Mesothelial cell of epicardium (in vitro differentiated cells): ENCODE measurements around the gene CPXM2. TPM values are rescaled to one million over a fixed set of nuclear protein-coding genes. Genes with fewer than 3 reads are reported as not detected.

Experiments used
- DNase-seq, 2 experiments: peaks; one replicate each; pipeline ENCODE4 v3.0.0; 2021; ENCODE audit warnings: low spot score in 2 of 2; ENCODE audit not compliant: unreplicated experiment in 2 of 2
- H3K27ac Mint-ChIP-seq: 2 replicates; pipeline ENCODE4 v1.8.0; 2021; ENCODE audit warnings: mixed read lengths
- H3K27me3 Mint-ChIP-seq: 2 replicates; pipeline ENCODE4 v1.8.0; 2021; ENCODE audit warnings: low read depth, mixed read lengths
- H3K36me3 Mint-ChIP-seq: 2 replicates; pipeline ENCODE4 v1.8.0; 2021; ENCODE audit warnings: mixed read lengths
- H3K4me1 Mint-ChIP-seq: 2 replicates; pipeline ENCODE4 v1.8.0; 2021; ENCODE audit warnings: mixed read lengths
- H3K4me3 Mint-ChIP-seq: 2 replicates; pipeline ENCODE4 v1.8.0; 2021; ENCODE audit warnings: mild to moderate bottlenecking, moderate library complexity, mixed read lengths
- H3K9me3 Mint-ChIP-seq: 2 replicates; pipeline ENCODE4 v1.8.0; 2021; ENCODE audit warnings: mixed read lengths
- total RNA-seq: library from RNA; stranded (reverse); gene quantifications from 3 replicates; pipeline ENCODE4 v1.2.1, GENCODE V29; 2021
- TF ChIP-seq, protein P1 (sequence below): fragments of 200-600 bp; sonication (generic); IDR thresholded peaks from one replicate; pipeline ENCODE4 v1.5.0; 2021; ENCODE audit warnings: antibody characterized with exemption; ENCODE audit not compliant: unreplicated experiment

The CPXM2 gene
- total RNA-seq, 1 donor from 2014 or later, result 0.92 TPM

DNA sequence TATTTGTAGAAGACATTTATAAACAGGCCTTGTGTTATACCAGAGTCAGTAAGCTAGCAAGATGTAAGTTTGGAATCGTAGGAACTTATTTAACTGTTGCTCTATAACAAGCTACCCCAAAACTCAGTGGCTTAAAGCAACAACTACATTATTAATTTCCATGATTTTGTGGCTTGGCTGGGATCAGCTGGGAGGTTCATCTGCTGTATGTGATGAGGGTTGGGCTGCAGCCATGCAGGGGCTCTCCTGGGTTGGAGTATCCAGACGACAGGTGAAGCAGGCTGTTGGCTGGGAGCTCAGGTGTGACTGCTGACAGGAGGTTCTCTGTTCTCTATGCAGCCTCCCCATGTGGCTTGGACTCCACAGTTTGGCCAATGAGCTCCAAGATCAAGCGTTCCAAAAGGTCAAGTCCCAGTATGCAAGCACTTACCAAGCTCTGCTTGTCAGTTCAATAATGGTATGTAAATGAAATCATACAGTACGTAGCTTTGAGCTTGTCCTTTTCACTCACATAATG is 173.0 kb downstream of the CPXM2 start:
- H3K27ac Mint-ChIP-seq, result no peak overlapping the region

DNA sequence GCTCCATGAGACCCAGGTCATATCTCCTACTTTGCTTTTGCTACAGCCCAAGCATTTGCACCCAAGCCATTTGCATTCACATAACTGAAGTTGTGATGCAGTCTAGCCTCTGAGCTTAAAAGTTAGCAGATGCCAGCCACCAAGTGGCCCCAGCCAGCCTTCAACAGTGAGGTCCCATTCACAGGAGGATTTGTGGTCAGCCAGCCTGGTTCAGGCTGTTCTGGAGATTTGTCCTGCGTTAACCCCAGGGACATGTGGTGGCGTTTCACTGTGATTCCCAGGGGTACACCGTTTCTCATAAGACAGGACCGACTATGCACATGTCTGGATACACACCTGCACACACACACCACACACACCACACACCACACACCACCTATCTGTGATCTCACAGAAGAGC is 174.3 kb downstream of the CPXM2 start:
- TF ChIP-seq, protein P1, sequence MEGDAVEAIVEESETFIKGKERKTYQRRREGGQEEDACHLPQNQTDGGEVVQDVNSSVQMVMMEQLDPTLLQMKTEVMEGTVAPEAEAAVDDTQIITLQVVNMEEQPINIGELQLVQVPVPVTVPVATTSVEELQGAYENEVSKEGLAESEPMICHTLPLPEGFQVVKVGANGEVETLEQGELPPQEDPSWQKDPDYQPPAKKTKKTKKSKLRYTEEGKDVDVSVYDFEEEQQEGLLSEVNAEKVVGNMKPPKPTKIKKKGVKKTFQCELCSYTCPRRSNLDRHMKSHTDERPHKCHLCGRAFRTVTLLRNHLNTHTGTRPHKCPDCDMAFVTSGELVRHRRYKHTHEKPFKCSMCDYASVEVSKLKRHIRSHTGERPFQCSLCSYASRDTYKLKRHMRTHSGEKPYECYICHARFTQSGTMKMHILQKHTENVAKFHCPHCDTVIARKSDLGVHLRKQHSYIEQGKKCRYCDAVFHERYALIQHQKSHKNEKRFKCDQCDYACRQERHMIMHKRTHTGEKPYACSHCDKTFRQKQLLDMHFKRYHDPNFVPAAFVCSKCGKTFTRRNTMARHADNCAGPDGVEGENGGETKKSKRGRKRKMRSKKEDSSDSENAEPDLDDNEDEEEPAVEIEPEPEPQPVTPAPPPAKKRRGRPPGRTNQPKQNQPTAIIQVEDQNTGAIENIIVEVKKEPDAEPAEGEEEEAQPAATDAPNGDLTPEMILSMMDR, result no peak
- Mint-ChIP-seq H3K4me3 (no peak overlapping the region), H3K9me3 (peaks cover 3% of the 10 kb centered on the region), H3K4me1 (no peaks in the 10 kb centered on the region), H3K27me3 (peaks cover 53% of the 10 kb centered on the region), H3K27ac (no peak overlapping the region), H3K36me3 (no peaks in the 10 kb centered on the region)
- DNase-seq, result no peak

More for the DNA sequence above, 173.0 kb downstream of the CPXM2 start:
- H3K36me3 Mint-ChIP-seq, result no peaks in the 10 kb centered on the region
- H3K9me3 Mint-ChIP-seq, result no peaks in the 10 kb centered on the region
- H3K4me3 Mint-ChIP-seq, result no peak overlapping the region
- DNase-seq, result no peak
- no peaks in the 10 kb centered on the region for H3K4me1 Mint-ChIP-seq
- TF ChIP-seq, protein P1, result no peak
- H3K27me3 Mint-ChIP-seq, result peaks cover 47% of the 10 kb centered on the region

DNA sequence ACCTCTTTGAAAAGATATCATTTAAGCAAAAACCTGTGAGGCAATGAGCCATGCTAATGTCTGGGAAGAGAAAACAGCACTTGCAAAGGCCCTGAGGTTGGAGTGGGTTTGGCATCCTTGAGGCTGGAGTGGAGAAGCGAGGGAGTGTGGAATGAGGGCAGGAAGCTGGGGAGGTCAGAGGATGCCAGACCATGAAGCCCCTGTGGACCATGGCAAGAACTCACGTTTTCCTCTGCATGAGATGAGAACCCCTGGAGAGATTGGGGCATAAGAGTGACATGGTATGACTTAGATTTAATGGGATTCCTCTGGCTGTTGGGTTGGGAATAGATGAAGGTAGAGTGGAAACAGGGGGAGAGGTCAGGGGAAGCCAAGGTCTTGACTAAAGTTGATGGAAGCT is 176.1 kb downstream of the CPXM2 start:
- Mint-ChIP-seq H3K27ac (no peak overlapping the region), H3K9me3 (peaks cover 3% of the 10 kb centered on the region), H3K4me1 (no peaks in the 10 kb centered on the region), H3K4me3 (no peak overlapping the region), H3K27me3 (peaks cover 42% of the 10 kb centered on the region), H3K36me3 (no peaks in the 10 kb centered on the region)
- TF ChIP-seq, protein P1, result no peak
- no peak for DNase-seq

DNA sequence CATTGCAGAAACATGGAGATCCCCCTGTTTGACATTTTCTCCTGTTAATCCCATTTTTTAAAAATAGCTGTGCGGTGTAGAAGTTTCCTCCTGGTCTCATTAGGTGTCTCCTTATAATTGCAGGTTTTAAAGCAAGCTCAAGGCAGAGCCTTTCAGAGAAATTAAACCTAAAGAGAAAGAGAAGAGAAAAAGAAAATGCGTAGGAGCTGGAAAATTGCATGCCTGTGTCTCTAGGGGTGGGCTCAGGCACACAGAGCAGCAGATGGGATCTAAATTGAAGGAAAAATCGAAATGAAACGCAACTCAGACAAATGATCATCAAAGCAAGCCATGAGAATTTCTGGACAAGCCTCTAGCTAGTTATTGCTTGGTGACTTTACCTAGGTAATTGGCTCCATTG is 185.4 kb downstream of the CPXM2 start:
- H3K36me3 Mint-ChIP-seq, result no peaks in the 10 kb centered on the region
- TF ChIP-seq, protein P1, result no peak
- no peak for DNase-seq
- no peaks in the 10 kb centered on the region for H3K9me3 Mint-ChIP-seq
- H3K27me3 Mint-ChIP-seq, result peaks cover 59% of the 10 kb centered on the region
- no peak overlapping the region for H3K27ac Mint-ChIP-seq
- no peak overlapping the region for H3K4me3 Mint-ChIP-seq
- no peaks in the 10 kb centered on the region for H3K4me1 Mint-ChIP-seq

DNA sequence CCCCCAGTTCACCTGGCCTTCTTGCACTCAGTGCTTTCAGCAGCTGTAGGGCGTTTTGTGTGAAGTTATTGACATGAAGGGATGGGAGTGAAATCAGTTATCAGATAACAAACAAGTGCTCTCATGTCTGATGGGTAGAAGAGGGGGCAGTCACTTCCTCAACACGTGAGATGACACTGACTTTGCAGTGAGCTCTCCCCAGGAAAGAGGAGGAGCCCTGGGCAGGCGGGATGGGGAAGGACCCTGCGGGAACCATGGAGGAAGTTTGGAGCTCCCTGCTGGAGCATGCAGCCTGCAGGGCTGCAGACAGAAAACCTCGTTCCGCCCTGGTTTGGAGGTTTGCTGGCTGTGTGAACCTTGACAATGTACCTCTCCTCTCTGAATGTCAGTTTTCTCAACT is 186.8 kb downstream of the CPXM2 start:
- H3K27me3 Mint-ChIP-seq, result peaks cover 53% of the 10 kb centered on the region
- H3K9me3 Mint-ChIP-seq, result no peaks in the 10 kb centered on the region
- TF ChIP-seq, protein P1, result no peak
- no peaks in the 10 kb centered on the region for H3K36me3 Mint-ChIP-seq
- no peak overlapping the region for H3K4me3 Mint-ChIP-seq
- no peak overlapping the region for H3K27ac Mint-ChIP-seq
- DNase-seq, result no peak
- no peaks in the 10 kb centered on the region for H3K4me1 Mint-ChIP-seq

DNA sequence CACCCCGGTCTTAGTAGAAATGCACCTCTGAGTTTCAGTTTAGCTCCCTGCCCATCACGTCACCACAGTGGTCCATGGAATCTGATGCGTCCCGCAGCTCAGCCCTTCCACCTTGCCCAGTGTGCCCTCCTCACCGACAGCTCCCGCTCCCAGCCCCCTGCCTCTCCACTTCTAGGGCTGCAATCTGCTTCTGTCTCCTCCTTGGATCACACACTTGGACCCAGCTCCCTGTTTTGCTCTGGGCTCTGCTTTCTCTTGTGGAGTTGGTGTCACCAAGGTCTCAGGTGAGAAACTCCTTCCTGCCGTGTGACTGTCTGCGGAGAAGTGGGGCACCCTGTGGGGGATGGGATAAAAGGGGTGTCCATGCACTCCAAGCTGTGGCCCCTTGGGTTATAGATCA is 187.5 kb downstream of the CPXM2 start:
- Mint-ChIP-seq H3K4me3 (no peak overlapping the region), H3K4me1 (no peaks in the 10 kb centered on the region), H3K36me3 (no peaks in the 10 kb centered on the region), H3K9me3 (no peaks in the 10 kb centered on the region), H3K27ac (no peak overlapping the region), H3K27me3 (peaks cover 51% of the 10 kb centered on the region)
- DNase-seq, result no peak
- TF ChIP-seq, protein P1, result no peak
